Measurements from ENCODE around the gene RUFY2.
"Not testable (repeated sequence)": the region's sequence is repeated elsewhere in the genome, so short reads cannot be mapped to it uniquely, and the experiment has no call there.

Gene RUFY2

DNA sequence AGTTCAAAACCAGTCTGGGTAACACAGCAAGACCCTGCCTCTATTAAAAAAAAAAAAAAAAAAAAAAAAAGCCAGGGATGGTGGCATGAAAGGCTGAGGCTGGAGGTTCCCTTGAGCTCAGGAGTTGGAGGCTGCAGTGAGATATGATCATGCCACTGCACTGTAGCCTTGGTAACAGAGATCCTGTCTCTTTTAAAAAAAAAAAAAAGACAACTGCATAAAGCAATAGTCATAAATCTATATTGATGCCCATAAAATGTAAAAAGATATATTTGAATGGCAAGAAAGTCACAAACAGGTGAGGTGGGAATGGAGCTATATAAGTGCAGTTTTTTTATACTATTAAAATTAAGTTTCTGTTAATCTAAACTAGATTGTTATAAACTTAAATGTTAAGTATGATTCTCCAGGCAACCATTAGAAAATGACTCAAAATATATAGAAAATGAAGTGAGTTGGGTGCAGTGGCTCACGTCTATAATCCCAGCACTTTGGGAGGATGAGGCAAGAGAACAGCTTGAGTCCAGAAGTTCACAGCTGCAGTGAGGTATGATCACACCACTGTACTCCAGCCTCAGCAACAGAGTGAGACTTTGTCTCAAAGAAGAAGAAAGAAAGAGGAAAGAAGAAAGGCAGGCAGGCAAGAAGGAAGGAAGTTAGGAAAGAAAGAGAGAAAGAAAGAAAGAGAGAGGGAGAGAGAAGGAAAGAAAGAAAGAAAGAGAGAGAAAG lies 88.6 kb downstream of the RUFY2 start:
- no peak for DNase-seq (ENCODE audit: low read depth)
- TF ChIP-seq, protein P1, sequence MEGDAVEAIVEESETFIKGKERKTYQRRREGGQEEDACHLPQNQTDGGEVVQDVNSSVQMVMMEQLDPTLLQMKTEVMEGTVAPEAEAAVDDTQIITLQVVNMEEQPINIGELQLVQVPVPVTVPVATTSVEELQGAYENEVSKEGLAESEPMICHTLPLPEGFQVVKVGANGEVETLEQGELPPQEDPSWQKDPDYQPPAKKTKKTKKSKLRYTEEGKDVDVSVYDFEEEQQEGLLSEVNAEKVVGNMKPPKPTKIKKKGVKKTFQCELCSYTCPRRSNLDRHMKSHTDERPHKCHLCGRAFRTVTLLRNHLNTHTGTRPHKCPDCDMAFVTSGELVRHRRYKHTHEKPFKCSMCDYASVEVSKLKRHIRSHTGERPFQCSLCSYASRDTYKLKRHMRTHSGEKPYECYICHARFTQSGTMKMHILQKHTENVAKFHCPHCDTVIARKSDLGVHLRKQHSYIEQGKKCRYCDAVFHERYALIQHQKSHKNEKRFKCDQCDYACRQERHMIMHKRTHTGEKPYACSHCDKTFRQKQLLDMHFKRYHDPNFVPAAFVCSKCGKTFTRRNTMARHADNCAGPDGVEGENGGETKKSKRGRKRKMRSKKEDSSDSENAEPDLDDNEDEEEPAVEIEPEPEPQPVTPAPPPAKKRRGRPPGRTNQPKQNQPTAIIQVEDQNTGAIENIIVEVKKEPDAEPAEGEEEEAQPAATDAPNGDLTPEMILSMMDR (conservative IDR thresholded peaks at IDR 0.05; ENCODE audit: low read depth, low read length), result no peak

DNA sequence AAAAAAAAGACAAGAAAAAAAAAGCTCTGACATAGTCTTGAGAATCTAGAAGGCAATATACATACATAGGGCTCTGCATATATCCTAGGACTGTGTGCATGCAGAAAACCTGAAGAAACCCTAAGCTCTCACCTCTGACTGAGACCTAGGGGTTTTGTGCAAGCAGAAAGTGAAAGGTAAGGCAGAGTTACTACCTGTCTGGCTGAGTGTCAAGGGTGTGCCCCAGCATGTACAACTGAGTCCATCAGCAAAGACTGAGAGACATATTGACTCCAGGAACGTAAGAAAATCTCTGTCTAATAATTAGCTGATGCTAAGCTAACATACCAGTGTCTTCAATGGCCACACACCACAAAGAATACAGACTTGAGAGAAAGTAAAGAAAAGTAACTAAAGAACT lies 91.5 kb downstream of the RUFY2 start:
- no peak for DNase-seq (ENCODE audit: low read depth)
- TF ChIP-seq, protein P1 (conservative IDR thresholded peaks at IDR 0.05; ENCODE audit: low read depth, low read length), result no peak
- no peak overlapping the region for H3K4me3 ChIP-seq (ENCODE audit: low read depth, low read length)

More for the DNA sequence above, 88.6 kb downstream of the RUFY2 start:
- H3K4me3 ChIP-seq (ENCODE audit: low read depth, low read length), result no peak overlapping the region

DNA sequence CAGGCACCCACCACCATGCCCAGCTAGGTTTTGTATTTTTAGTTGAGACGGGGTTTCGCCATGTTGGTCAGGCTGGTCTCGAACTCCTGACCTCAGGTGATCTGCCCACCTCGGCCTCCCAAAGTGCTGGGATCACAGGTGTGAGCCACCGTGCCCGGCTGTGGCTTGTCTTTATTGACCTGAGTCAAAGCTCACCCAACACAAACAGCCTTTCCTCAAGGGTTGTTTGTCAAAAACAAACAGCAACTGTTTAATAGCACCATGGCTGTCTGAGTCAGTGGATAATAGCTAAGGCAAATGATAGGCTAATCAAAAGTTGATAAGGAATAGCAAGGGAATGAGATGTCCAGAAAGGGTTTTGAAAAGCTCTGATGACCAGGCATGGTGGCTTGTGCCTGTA lies 92.1 kb downstream of the RUFY2 start:
- not testable (repeated sequence) for DNase-seq (ENCODE audit: low read depth)

DNA sequence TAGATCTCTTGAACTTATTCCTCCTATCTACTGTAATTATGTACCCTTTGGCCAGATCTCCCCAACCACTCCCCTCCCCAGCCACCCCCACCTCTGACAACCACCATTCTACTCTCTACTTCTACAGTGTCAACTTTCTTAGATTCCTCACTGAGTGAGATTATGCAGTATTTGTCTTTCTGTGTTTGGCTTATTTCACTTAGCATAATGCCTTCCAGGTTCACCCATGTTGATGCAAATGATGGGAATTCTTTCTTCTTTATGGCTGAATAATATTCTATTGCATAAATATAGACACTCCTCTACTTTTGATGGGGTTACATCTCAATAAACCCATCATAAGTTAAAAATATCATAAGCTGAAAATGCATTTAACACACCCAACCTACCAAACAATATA lies 96.5 kb downstream of the RUFY2 start:
- H3K4me3 ChIP-seq (ENCODE audit: low read depth, low read length), result no peak overlapping the region
- DNase-seq (ENCODE audit: low read depth), result no peak
- TF ChIP-seq, protein P1 (conservative IDR thresholded peaks at IDR 0.05; ENCODE audit: low read depth, low read length), result no peak

More for the DNA sequence above, 92.1 kb downstream of the RUFY2 start:
- H3K4me3 ChIP-seq (ENCODE audit: low read depth, low read length), result not testable (repeated sequence)

DNA sequence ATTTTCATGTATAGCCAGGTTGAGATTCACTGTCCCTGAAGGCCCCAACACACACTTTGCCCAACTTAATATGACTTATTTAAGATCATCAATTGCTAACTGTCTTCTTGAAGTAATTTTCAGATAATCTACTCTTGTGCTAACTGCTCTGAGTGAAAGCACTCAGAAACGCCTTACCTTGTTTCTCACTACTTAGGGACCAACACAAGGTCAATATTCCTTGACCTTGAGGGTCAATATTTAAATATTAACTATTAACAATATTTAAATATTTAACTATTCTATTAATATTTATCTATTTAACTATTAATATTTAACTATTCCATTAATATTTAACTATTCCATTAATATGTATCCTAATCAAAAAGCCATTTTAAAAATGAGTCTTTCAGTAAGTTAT lies 101.2 kb downstream of the RUFY2 start:
- H3K4me3 ChIP-seq (ENCODE audit: low read depth, low read length), result no peak overlapping the region
- DNase-seq (ENCODE audit: low read depth), result no peak
- TF ChIP-seq, protein P1 (conservative IDR thresholded peaks at IDR 0.05; ENCODE audit: low read depth, low read length), result no peak

DNA sequence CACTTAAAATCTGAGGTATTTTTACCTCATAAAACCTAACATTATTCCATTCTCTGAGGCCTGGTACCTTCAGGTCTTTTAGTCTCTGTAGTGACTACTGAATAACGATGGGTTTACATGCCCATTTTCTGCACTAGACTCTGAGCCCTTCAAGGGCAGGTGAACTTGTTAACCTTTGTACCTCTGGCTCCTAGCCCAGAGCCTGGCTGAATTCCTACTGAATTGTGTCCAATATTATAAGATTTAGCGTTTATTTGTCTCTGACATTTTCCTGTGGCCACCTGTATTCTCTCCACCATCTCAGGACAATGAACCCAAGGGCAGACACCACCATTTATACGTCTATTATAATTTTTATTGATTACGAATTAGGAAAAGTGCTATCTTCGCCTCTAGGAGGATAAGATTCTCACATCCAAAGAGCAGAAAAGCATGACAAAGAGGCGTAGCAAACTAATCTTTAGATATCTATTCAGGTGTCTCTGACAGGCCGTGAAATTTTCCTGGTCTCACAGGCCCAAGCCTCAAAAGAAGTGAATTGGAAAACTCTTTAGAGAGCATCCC lies 103.1 kb downstream of the RUFY2 start:
- no peak for DNase-seq (ENCODE audit: low read depth)
- TF ChIP-seq, protein P1 (conservative IDR thresholded peaks at IDR 0.05; ENCODE audit: low read depth, low read length), result no peak
- H3K4me3 ChIP-seq (ENCODE audit: low read depth, low read length), result no peak overlapping the region

DNA sequence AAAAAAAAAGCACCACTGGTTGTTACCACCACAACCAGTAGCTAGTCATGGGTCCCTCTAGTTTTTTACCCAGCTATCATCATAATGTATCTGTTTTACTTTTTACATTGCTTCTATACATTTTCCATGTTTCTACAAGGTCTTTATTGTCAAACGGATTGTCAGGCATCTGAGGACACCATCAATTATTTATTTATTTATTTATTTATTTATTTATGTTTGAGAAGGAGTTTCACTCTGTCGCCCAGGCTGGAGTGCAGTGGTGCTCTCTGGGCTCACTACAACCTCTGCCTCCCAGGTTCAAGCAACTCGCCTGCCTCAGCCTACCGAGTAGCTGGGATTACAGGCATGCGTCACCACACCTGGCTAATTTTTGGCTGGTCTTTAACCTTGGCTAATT lies 104.2 kb downstream of the RUFY2 start:
- H3K4me3 ChIP-seq (ENCODE audit: low read depth, low read length), result no peak overlapping the region
- TF ChIP-seq, protein P1 (conservative IDR thresholded peaks at IDR 0.05; ENCODE audit: low read depth, low read length), result no peak
- DNase-seq (ENCODE audit: low read depth), result no peak

Measured in choroid plexus epithelial cell (primary cell).